Measurements from ENCODE around the gene XRCC4.

- TF ChIP-seq CTCF (IDR thresholded peaks at IDR 0.05) (no peak), POLR2A (IDR thresholded peaks at IDR 0.05) (no peak), EP300 (IDR thresholded peaks at IDR 0.05) (no peak)
These were observed 16.3 kb downstream of the XRCC4 start for GRCh38 chr5:83093692-83094091.
